HEK293T (cell line): Measurements from ENCODE around the gene TIMM29.
"Not testable (repeated sequence)": the region's sequence is repeated elsewhere in the genome, so short reads cannot be mapped to it uniquely, and the experiment has no call there.

ENCODE experiments used
- CTCF ChIA-PET: fragments of 350-600 bp; formaldehyde crosslinking; extraction: SDS; loops from one replicate; lab custom pipeline; 2021; ENCODE audit warnings: antibody characterized with exemption, inconsistent platforms; lab: Yijun Ruan, JAX
- POLR2A ChIA-PET: fragments of 350-600 bp; formaldehyde crosslinking; extraction: SDS; loops from one replicate; lab custom pipeline; 2020; ENCODE audit warnings: antibody characterized with exemption, inconsistent platforms; lab: Yijun Ruan, JAX
- DNase-seq: peaks from one replicate; pipeline ENCODE4 v3.0.0; 2012; ENCODE audit warnings: mixed read lengths; ENCODE audit errors: extremely low spot score
- ARNT ChIP-seq: fragments of 450-650 bp; IDR thresholded peaks from 2 replicates; pipeline ENCODE4 v1.6.1; 2017; ENCODE audit warnings: mild to moderate bottlenecking
- BHLHE40 ChIP-seq: fragments of 450-650 bp; IDR thresholded peaks from 2 replicates; pipeline ENCODE4 v1.6.1; 2016; ENCODE audit warnings: mild to moderate bottlenecking, moderate library complexity, borderline replicate concordance
- CTBP1 ChIP-seq: fragments of 450-650 bp; IDR thresholded peaks from 2 replicates; pipeline ENCODE4 v1.6.1; 2016; ENCODE audit warnings: borderline replicate concordance
- ELF4 ChIP-seq: fragments of 450-650 bp; IDR thresholded peaks from 2 replicates; pipeline ENCODE4 v1.6.1; 2017; ENCODE audit warnings: antibody characterized with exemption
- FOXA1 ChIP-seq: fragments of 450-650 bp; IDR thresholded peaks from 2 replicates; pipeline ENCODE4 v1.6.1; 2016; ENCODE audit warnings: mild to moderate bottlenecking
- FOXK2 ChIP-seq: fragments of 450-650 bp; IDR thresholded peaks from 2 replicates; pipeline ENCODE4 v1.6.1; 2016; ENCODE audit warnings: mild to moderate bottlenecking
- FOXM1 ChIP-seq: fragments of 450-650 bp; IDR thresholded peaks from 2 replicates; pipeline ENCODE4 v1.6.1; 2017; ENCODE audit warnings: mild to moderate bottlenecking, borderline replicate concordance
- HDGF ChIP-seq: fragments of 450-650 bp; IDR thresholded peaks from 2 replicates; pipeline ENCODE4 v1.6.1; 2017; ENCODE audit warnings: antibody characterized with exemption, borderline replicate concordance
- L3MBTL2 ChIP-seq: fragments of 450-650 bp; conservative IDR thresholded peaks from 2 replicates; pipeline ENCODE4 v1.6.1; 2016; ENCODE audit warnings: mild to moderate bottlenecking
- LEF1 ChIP-seq: fragments of 450-650 bp; IDR thresholded peaks from 2 replicates; pipeline ENCODE4 v1.6.1; 2017; ENCODE audit warnings: mild to moderate bottlenecking, borderline replicate concordance
- NFRKB ChIP-seq: fragments of 450-650 bp; IDR thresholded peaks from 2 replicates; pipeline ENCODE4 v1.6.1; 2016; ENCODE audit warnings: mild to moderate bottlenecking, moderate library complexity
- SP1 ChIP-seq: fragments of 450-650 bp; IDR thresholded peaks from 2 replicates; pipeline ENCODE4 v1.6.1; 2017
- SUZ12 ChIP-seq: fragments of 450-650 bp; IDR thresholded peaks from 2 replicates; pipeline ENCODE4 v1.6.1; 2016; ENCODE audit warnings: mild to moderate bottlenecking
- TARDBP ChIP-seq: fragments of 450-650 bp; IDR thresholded peaks from 2 replicates; pipeline ENCODE4 v1.6.1; 2016
- ZNF384 ChIP-seq: fragments of 450-650 bp; IDR thresholded peaks from 2 replicates; pipeline ENCODE4 v1.6.1; 2016
- TF ChIP-seq, protein P1 (sequence below): fragments of 450-650 bp; IDR thresholded peaks from 2 replicates; pipeline ENCODE4 v1.6.1; 2016

TIMM29 gene

DNA sequence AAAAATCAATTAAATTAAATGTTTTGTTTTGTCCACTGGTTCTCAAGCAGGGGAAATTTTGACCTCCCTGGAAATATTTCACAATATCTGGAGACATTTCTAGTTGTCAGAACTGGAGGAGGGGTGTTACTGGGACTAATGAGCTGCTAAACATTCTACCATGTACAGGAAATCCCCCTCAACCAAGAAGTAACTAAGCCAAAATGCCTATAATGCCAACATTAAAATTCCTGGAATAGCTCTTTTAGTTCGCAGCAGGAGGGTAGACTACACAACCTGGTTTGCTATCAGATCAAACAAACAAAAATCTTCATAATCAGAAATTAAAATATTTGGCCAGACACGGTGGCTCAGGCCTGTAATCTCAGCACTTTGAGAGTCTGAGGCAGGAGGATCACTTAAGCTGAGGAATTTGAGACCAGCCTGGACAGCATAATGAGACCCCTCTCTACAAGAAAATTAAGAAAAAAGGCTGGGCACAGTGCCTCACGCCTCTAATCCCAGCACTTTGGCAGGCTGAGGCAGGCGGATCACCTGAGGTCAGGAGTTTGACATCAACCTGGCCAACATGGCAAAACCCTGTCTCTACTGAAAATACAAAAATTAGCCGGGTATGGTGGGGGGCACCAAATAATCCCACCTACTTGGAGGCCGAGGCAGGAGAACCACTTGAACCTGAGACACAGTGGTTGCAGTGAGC, 18.5 kb downstream of the TIMM29 start:
- TF ChIP-seq, protein P1, sequence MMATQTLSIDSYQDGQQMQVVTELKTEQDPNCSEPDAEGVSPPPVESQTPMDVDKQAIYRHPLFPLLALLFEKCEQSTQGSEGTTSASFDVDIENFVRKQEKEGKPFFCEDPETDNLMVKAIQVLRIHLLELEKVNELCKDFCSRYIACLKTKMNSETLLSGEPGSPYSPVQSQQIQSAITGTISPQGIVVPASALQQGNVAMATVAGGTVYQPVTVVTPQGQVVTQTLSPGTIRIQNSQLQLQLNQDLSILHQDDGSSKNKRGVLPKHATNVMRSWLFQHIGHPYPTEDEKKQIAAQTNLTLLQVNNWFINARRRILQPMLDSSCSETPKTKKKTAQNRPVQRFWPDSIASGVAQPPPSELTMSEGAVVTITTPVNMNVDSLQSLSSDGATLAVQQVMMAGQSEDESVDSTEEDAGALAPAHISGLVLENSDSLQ = no peak
- TF ChIP-seq TARDBP (no peak), ARNT (no peak), CTBP1 (no peak), SUZ12 (no peak), FOXA1 (no peak), FOXM1 (no peak), ELF4 (no peak), SP1 (no peak), FOXK2 (no peak), LEF1 (no peak), BHLHE40 (no peak), NFRKB (no peak), L3MBTL2 (no peak)
- DNase-seq = no peak
- ChIA-PET CTCF (no interaction called here), POLR2A (no interaction called here)

GRCh38 chr19:10952809-10953208, 24.2 kb downstream of the TIMM29 start:
- TF ChIP-seq SUZ12 = no peak
- no peak for TF ChIP-seq FOXA1
- no peak for TF ChIP-seq CTBP1
- no peak for TF ChIP-seq FOXK2
- TF ChIP-seq ARNT = no peak
- no peak for TF ChIP-seq ELF4
- no peak for TF ChIP-seq L3MBTL2
- TF ChIP-seq SP1 = no peak
- TF ChIP-seq HDGF = no peak
- TF ChIP-seq NFRKB = no peak
- TF ChIP-seq, protein P1 = no peak
- TF ChIP-seq LEF1 = no peak
- no peak for TF ChIP-seq TARDBP
- no peak for TF ChIP-seq ZNF384
- TF ChIP-seq FOXM1 = no peak
- no peak for TF ChIP-seq BHLHE40
- no peak for DNase-seq
- CTCF ChIA-PET = no interaction called here
- POLR2A ChIA-PET = no interaction called here

GRCh38 chr19:10959277-10959968, 30.8 kb downstream of the TIMM29 start:
- ChIA-PET CTCF (interaction anchor here (0.7 kb wide), 1 partner anchor 474 kb away, joined by 7 read pairs; no protein-coding TSS in a partner anchor), POLR2A (interaction anchor here (1.0 to 1.5 kb wide), 7 partner anchors 9 to 25 kb away, joined by 3 to 4 read pairs (median 4); no protein-coding TSS in a partner anchor)
- not testable (repeated sequence) for DNase-seq

- POLR2A ChIA-PET = interaction anchor here (0.8 to 1.5 kb wide), 8 partner anchors 8 to 31 kb away, joined by 3 to 4 read pairs (median 4); no protein-coding TSS in a partner anchor
- CTCF ChIA-PET = interaction anchor here (1.5 kb wide), 1 partner anchor 18 kb away, joined by 3 read pairs; no protein-coding TSS in a partner anchor
- TF ChIP-seq FOXM1 (no peak), L3MBTL2 (peak; percentile 41; the same call in 1 of the 2 replicates), FOXA1 (no peak), BHLHE40 (no peak), LEF1 (no peak), ZNF384 (no peak), ARNT (peak; percentile 51; the same call in 1 of the 2 replicates), CTBP1 (no peak)
- DNase-seq = peak; percentile 100
These were observed 31.9 kb downstream of the TIMM29 start, which contains the start of gene SMARCA4 for GRCh38 chr19:10960314-10961072. SMARCA4 (plus strand) TSS chr19:10961030; CDS start chr19:10984152, 23,122 bp downstream.

GRCh38 chr19:10961073-10961860, 32.7 kb downstream of the TIMM29 start:
- ChIA-PET CTCF (interaction anchor here (1.5 kb wide), 1 partner anchor 19 kb away, joined by 3 read pairs; no protein-coding TSS in a partner anchor), POLR2A (interaction anchor here (0.8 to 1.5 kb wide), 5 partner anchors 9 to 30 kb away, joined by 3 to 4 read pairs (median 3); no protein-coding TSS in a partner anchor)
- DNase-seq = peak; percentile 29
- TF ChIP-seq TARDBP (no peak), SP1 (no peak), SUZ12 (no peak), ELF4 (no peak), FOXK2 (no peak), ZNF384 (no peak)
- TF ChIP-seq, protein P1 = no peak
